ENCODE measurements around the gene ADORA2B. TPM values are rescaled to one million over a fixed set of nuclear protein-coding genes. Genes with fewer than 3 reads are reported as not detected.
A peak's percentile ranks its signal among the peaks of the same experiment; 100 is the strongest.
"Not testable (repeated sequence)": the region's sequence is repeated elsewhere in the genome, so short reads cannot be mapped to it uniquely, and the experiment has no call there.

ADORA2B gene
- polyA plus RNA-seq, 5 donors = 2.2 to 8.0 (median 4.8) TPM

DNA sequence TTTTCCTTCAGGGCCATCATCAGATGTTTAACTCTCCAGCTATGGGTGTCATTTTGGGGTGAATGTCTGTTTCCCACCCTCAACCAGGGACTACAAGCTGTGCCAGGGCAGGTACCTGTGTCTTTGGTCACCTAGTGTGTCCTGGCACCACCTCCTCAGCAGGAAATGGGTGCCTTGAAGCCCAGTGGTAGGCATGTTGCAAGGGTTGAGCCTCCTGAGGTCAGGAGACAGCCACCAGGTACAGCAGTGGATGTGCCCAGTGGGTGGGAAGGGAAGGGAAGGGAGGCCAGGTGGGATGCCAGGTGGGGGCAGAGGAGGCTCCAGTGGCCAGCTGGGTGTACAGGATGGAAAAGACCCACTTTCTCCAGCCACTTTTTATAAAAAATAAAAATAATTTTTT lies 25.5 kb upstream of the ADORA2B start:
- no peak for DNase-seq

DNA sequence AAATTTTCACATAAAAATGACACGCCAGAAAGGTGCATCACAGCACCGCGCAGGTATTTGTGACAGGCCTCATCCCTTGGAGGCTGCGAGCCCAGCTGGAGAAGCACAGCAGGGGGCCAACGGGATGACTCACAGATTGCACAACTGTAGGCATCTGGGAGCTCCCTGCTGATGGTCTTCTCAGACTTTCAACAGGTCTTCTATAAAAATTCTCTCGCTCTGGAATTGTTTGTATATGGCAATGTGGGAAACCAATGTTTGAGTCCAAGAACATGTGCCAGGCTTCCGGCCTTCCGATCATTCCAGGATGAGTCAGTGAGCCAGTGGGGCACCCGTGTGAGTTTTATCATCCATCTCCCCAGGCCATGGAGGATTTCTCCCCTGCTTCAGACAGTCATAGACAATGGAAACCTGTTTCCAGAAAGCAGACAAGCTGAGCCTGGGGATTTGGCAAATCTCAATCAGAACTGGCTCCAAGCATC lies 24.1 kb upstream of the ADORA2B start:
- no peak for DNase-seq

DNA sequence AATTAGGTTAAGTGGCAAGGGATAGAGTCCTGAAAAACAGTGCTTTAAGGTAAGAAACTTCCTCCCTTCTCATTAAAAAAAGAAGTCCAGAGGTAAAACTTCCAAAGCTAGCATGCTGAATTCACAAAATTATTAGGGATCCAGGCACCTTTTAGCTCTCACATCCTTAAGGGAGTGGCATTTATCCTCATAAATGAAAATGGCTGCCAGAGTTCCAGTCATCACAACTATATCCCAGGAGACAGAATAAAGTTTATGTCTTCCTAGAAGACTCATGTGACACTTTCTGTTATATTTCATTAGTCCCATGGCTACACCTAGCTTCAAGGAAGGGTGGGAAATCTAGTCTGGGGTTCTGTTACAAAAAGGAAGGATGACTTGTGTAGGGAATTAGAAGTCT lies 23.3 kb upstream of the ADORA2B start:
- DNase-seq = no peak

DNA sequence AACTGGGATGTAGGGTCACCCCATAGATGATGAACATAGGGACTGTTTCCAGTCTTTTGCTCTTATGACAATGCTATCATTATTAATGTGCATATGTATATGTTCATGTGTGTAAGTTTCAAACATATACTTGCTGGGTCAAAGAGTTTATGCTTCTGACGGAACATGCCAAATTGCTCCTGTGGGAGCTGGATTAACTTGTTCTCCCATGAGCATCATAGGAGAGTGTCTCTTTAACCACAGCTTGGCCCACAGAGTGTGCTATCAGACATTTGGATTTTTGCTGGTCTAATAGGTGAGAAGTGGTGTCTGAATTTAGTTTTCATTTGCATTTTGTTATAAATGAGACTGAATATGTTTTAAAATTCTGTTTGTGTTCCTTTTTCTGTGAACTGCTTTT lies 22.3 kb upstream of the ADORA2B start:
- DNase-seq = no peak

DNA sequence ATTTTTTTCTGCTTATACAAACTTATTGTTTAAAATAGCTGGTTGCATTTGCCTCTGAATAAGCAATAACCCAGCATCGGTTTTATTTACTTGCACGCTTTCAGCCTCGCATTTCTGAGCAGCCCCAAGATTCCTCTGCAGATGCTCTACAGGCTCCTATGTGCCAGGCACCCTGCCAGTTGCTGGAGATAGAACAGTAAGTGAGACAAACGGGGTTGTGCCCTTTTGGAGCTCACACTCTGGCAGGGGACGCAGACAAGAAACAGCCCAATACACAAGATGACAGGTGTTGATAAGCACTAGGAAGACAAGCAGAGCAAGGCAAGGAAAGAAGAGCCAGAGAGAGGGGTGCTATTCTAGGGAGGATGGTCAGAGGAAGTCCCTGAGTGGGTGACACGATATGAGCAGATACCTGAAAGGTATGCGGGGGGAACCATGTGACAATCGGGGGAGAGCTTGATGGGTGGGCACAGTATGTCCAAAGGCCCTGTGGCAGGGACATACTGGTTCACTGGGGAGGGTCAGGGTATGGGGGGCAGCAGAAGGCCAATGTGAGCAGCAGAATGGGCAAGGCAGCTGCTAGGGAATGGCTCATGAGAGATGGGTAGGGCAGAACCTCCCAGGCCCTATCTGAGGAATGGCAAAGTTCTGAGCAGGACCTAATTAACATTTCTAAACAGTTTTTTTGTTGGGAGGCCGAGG lies 18.7 kb upstream of the ADORA2B start:
- no peak for DNase-seq

DNA sequence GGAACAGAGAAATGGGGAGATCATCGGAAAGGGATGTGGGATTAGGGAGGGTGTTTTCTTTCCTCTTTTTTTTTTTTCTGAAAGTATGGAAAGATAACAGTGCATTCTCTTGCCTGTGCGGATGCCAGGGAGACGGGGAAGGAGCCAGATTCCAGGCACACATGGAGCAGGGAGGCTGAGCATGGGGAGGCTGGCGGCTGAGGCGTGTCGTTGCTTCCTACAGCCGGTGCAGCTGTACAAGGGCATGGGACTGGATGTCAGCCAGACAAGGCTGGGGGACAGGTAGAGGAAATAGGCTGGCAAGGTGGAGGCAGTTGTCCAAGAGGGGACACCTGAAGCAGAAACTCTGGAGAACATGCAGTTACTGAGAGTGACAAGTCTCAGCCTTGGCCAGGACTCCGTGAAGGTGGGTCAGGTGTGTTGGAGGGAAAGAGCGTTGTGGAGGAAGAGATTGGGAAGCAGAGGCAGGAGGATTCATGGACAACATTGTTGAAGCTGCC lies 16.6 kb upstream of the ADORA2B start:
- DNase-seq = no peak

DNA sequence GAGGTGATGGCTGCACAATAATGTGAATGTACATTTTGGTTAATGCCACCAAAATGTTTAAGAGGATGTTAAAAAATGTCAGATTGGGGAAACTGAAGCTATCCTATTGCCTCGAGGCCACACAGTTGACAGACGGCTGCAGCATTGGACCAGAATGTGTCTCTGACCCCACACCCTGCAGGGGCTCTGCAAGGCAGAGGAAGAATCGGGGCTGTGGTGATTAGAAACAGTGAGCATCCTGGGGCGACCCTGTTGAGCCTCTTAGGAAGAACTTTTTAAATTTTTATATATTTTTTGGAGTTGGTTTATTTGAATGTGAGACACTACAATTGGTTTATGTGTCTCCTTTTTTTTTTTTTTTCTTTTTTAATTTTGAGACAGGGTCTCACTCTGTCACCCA lies 15.0 kb upstream of the ADORA2B start:
- no peak for DNase-seq

DNA sequence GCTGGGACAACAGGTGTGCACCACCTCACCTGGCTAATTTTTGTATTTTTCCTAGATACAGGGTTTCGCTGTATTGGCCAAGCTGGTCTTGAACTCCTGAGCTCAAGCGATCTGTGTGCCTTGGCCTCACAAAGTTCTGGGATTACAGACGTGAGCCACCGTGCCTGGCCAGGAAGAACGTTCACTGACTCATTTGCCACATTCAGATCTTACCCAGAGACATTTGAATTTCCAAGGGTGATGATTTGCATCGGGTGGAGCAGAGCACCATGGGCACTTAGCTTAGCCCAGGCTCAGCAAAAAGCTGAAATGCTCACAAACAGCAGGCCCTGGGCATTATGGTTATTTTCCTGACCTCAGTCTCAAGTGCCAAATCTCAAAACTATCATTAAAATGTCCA lies 14.5 kb upstream of the ADORA2B start:
- no peak for DNase-seq

DNA sequence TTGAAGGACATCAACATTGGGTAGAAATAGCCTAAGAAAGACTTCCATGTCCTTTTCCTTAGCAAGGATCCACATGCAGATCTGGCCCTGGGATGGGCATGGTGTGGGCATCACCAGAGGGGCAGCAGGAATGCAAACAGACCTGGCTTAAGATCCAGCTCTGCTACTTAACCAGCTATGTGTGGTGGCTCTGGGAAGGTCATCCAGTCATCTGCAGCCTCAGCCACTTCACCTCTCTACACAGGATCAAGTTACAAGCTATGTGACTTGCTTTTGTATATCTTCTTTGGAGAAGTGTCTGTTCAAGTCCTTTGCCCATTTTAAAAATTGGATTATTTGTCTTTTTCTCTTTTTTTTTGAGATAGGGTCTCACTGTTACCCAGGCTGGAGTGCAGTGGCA lies 13.5 kb upstream of the ADORA2B start:
- no peak for DNase-seq

DNA sequence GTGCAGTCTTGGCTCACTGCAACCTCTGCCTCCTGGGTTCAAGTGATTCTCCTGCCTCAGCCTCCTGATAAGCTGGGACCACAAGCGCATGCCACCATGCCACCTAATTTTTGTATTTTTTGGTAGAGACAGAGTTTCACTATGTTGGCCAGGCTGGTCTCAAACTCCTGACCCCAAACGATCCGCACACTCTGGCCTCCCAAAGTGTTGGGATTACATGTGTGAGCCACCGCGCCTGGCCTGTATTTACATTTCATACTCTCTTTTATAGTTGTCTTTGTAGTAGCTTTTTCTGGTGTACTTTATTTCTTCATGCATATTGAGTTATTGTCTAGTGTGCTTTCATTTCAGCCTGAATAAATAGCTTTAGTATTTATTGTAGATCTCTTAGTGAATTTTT lies 10.1 kb upstream of the ADORA2B start:
- no peak for DNase-seq

DNA sequence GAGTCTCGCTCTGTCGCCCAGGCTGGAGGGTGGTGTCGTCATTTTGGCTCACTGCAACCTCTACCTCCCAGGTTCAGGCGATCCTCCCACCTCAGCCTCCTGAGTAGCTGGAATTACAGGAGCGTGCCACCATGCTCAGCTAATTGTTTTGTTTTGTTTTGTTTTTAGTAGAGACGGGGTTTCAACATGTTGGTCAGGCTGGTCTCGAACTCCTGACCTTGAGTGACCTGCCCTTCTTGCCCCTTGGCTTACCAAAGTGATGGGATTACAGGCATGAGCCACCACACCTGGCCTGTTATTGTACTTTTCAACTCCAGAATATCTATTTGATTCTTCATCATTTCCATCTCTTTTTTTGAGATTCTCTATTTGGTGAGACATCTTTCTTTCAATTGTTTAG lies 9.0 kb upstream of the ADORA2B start:
- no peak for DNase-seq

DNA sequence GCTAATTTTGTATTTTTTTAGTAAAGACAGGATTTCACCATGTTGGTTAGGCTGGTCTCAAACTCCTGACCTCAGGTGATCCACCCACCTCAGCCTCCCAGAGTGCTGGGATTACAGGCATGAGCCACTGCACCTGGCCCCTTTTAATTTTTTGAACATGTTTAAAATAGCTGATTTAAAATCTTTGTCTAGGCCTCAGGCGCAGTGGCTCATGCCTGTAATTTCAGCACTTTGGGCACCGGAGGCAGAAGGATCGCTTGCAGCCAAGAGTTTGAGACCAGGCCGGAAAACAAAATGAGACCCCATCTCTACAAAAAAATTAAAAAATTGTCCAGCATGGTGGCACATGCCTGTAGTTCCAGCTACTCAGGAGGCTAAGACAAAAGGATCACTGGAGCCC lies 8.4 kb upstream of the ADORA2B start:
- DNase-seq = not testable (repeated sequence)

DNA sequence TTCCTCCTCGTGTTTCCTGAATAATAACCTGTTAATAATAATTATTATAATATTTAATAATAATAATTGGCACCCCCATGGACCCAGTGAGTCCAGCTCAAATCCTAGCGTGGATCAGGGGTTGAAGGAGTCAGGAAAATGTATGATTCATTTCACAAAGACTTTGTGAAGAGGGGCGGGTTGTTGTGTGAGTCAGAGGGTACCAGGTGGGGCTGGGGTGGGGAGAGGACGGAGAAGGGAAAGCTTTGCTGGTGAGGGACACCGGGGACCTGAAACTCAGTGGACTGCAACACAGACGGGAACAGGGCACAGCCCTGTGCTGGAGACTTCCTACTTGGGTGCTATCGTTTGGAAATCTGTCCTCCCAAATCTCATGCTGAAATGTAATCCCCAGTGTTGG lies 3.1 kb upstream of the ADORA2B start:
- DNase-seq = no peak

DNA sequence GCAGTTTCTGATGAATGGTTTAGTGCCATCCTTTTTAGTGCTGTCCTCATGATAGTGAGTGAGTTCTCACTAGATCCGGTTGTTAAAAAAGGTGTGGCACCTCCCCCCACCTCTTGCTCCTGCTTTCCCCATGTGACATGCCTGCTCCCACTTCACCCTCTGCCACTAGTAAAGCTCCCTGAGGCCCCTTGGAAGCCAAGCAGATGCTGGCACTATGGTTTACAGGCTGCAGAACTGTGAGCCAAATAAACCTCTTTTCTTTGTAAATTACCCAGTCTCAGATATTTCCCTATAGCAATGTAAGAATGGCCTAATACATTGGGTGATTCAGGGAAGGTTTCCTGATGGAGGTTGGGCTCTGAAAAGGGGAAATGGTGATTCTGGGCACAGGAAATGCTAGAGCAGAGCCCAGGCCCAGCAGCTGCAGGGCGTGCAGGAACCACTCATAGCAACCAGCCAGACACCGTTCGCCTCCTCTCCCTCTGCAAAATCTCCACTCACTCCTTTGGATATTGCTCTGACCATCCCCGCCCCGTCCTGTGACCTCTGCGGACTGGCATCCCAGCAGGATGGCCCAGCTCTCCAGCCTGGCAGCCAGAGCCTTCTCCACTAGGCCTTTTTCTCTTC lies 2.6 kb upstream of the ADORA2B start:
- DNase-seq = no peak

DNA sequence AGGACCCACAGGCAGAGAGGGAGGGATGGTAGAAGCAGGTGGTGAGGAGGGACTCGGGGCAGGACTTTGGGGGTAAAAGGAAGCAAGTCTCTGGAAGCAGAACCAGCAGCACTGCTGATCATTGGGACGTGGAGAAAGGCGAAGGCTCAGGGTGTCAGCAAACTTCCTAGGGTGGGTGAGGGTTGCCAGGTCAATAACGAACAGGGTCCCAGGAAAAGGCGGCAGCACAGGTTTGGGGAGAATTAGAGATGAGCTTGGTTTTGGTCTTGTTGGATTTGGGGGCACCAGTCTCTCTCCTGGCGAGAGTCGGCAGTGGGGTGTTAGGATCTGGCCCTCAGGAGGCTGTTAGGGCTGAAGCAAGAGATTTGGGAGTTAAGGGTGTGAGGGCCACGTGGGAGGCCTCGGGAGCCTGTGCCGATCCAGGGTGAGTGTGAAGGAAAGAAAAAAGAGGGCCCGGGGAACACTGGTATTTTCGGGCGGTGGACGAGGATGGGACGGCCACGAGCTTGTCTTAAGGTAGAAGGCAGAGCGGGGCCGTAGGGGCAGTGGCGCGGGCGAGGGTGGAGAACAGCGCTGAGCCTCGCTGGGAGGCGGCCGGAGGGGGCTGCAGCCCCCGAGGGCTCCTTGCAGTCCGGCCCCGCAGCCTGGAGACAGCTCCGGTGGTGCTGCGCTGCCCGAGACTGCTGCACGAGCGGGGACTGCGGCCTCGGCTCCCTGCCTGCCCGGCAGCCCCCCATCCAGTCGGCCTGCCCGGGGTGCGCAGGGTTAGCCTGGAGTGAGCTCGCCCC lies 765 bp upstream of the ADORA2B start:
- peak in 1 of 2 donors; percentile 13 for DNase-seq

DNA sequence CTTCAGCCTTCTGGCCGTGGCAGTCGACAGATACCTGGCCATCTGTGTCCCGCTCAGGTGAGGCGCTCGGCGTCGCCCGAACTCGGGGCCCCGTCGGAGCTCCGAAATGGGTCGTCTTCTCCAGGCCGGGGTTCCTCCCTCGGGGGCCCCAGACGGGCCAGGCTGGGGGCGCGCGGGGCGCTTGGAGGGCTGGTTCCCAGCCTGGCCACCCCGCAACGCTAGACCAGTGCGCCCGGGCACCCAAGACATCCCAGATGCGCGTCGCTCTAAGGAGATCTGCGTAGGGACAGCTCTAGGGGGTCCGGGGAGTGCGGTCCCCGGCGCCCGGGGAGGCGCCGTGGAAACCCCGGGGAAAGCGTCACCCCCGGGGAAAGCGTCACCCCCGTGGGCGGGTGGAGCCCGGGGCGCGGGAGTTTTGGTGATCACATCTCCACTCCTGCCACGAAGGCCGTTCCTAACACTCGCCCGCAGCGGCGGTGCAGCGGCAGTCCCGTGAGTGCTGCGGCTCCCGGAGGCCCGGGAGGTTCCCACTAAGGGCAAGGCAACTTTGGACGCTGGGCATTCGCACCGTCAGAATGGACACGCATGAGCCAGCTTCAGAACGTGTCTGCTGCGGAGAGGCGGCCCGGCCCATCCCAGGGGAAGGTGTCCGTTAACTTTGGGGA lies 729 bp downstream of the ADORA2B start:
- DNase-seq = no peak

DNA sequence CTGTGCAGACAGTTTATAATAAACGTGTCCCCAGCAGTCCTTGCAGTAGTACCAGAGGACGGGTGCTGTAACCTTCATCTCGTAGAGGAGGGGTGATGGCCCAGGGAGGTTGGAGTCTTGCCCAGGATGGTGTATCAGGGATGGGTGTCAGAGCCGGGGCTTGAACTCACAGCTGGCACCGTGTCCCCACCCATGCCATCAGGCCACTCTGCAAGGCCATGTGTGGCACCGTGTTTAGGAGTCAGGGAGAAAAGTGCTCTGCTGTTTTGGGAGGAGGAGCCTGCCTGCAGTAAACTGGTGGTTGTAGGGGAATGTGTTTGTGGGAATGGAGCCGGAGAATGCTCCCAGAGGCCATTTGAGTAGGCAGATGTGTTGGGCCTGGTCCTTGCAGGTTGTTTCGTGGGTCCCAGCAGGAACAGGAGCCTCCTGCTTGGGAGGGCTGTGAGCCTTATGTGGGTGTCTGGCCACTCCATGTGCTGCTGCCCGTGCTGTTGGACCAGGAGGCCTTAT lies 1.7 kb downstream of the ADORA2B start:
- DNase-seq = no peak

DNA sequence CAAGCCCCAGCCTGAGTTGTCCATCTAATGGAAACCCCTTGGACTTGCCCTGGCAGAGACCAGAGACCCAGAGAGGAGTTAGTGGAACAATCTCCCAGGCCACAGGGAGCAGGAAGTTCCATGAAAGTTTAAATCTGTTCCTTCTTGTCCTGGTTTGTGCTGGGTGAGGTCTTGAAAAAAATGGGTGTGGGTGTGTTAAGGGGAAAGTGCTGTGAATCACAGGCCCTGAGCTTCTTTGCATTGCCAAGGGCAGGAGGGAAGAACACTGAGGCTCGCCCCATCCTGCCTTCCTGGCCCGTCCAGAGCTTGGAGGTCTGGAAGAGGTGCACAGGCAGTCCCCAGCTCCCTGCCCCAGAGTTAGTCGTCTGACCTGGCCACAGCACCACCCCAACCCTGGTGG lies 2.3 kb downstream of the ADORA2B start:
- DNase-seq = no peak

DNA sequence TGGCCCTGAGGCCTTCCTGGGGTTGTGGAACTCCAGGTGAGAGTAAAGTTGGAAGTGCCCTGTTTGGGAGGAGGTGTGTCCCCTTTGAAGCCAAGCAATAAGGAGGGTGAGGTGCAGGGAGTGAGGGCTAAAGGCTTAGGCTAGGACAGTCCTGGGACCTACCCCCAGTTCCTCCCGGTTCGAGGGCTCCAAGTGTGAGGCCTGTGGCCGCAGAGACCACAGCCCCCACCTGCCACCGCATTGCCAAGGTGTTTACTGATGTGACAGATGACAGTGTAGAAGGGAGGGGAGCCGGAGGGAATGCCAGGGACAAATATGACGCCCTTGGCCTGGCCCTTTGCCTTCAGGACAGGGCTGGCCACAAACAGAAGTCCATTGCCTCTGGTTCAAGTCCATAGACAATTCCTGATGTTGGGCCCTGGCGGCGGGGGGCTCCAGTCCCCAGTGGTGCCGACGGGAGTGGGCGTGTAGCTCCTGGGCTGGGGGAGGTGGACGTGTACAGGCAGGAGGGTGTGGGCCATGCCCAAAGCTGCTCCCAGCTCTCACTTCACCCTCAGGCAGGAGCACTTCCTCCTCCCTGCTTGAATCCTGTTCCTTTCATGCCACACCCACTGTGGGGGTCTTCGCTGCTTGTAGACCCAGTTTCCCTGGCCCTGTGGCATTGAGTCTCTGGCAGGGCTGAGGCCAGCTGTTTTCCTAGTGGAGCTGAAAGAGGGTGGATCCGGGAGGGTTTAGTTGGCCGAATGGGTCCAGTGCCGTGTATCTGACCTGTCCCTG lies 3.2 kb downstream of the ADORA2B start:
- DNase-seq = no peak

DNA sequence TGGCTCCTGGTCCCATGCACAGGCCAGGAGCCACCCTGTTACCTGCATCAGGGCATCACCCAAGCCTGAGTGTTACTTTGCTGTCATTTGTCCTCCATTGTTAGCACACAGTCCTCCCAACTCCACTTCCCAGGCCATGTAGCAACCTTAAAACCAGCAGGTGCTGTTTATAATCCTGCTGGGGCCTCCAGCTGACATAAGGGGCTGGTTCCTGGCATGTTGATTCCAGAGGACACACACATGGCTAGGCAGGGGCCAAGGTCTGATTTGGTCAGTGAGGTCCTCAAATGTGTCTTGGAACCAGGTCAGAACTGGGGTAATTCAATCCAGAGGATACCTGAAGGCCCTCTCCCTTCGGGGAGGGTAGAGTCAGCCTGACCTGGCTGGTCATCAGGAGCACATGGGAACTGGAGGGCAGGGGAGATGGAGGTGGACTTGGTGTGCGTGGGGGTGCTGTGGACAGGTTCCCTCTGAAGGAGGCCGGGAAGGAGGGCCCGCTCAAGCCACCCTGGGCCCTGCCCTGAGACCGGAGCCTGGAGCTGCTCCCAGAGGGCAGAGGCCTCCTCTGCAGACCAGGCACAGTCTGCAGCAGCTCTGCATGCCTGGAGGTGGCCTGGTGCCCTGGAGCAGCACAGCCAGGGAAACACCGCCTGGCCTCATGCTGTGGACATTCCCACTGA lies 6.6 kb downstream of the ADORA2B start:
- DNase-seq = no peak
